ENCODE data around the gene LGALS1. TPM values are rescaled to one million over a fixed set of nuclear protein-coding genes. Genes with fewer than 3 reads are reported as not detected.

LGALS1 gene
- total RNA-seq, 1 experiment from 2014 or later: 32.8 TPM

GRCh38 chr22:37641561-37641949, 33.9 kb upstream of the LGALS1 start:
- H3K4me1 Mint-ChIP-seq: peaks cover 19 to 22% of the 10 kb centered on the region in 2 experiments
- Histone ChIP-seq H2BK120ac (ENCODE audit: low read depth, low read length, poor library complexity, severe bottlenecking) (no peak overlapping the region), H3K27me3 (ENCODE audit: insufficient read depth, low read length) (no peaks in the 10 kb centered on the region), H4K91ac (ENCODE audit: insufficient read length, low read depth, low read length) (no peak overlapping the region), H3K4me2 (ENCODE audit: insufficient read depth, insufficient read length, low read length) (no peak overlapping the region), H2BK20ac (ENCODE audit: low read depth, low read length, poor library complexity, severe bottlenecking) (no peak overlapping the region), H2AFZ (ENCODE audit: low read length) (no peak overlapping the region), H3K18ac (ENCODE audit: insufficient read length, low read depth, low read length) (no peak overlapping the region), H4K5ac (ENCODE audit: insufficient read length, low read depth, low read length) (no peak overlapping the region), H3K79me2 (ENCODE audit: insufficient read depth, low read length) (no peaks in the 10 kb centered on the region), H3K14ac (ENCODE audit: insufficient read depth, low read length) (no peak overlapping the region), H2BK15ac (ENCODE audit: low read depth, low read length) (no peak overlapping the region), H3K9me3 (ENCODE audit: control insufficient read depth, low read depth, low read length) (no peaks in the 10 kb centered on the region), H4K20me1 (ENCODE audit: control insufficient read depth, insufficient read depth, insufficient read length) (no peaks in the 10 kb centered on the region), H3K23me2 (ENCODE audit: insufficient read length, low read depth, low read length, poor library complexity, severe bottlenecking) (peaks cover 8% of the 10 kb centered on the region), H2BK12ac (ENCODE audit: insufficient read length, low read depth, low read length) (no peak overlapping the region), H3K23ac (ENCODE audit: insufficient read length, low read depth, low read length) (no peak overlapping the region), H3K79me1 (ENCODE audit: insufficient read depth, low read depth, low read length, poor library complexity, severe bottlenecking) (no peaks in the 10 kb centered on the region), H3T11ph (ENCODE audit: low read length) (no peak overlapping the region), H2AK5ac (ENCODE audit: insufficient read length, low read length) (no peak overlapping the region), H3K9ac (ENCODE audit: extremely low read depth, insufficient read length, low read length) (no peak overlapping the region), H3K4ac (ENCODE audit: low read depth, low read length) (no peak overlapping the region), H3K27ac (ENCODE audit: insufficient read length, low read depth, low read length) (no peak overlapping the region), H3K4me1 (ENCODE audit: insufficient read depth, low read length) (peaks cover 3% of the 10 kb centered on the region; the same call in 1 of the 2 replicates), H2BK5ac (ENCODE audit: insufficient read length, low read length) (no peak overlapping the region), H4K8ac (replicated peaks; ENCODE audit: insufficient read length, low read depth, low read length) (no peak overlapping the region), H3K56ac (ENCODE audit: insufficient read length, low read depth, low read length) (no peak overlapping the region)
- no peaks in the 10 kb centered on the region for H3K9me3 Mint-ChIP-seq
- DNase-seq: no peak
- no peak overlapping the region for H3K27ac Mint-ChIP-seq
- peaks cover 5 to 34% (median 32%) of the 10 kb centered on the region in 3 experiments for H3K36me3 Mint-ChIP-seq (ENCODE audit: insufficient read depth in 1 of 3, low read depth in 3 of 3)
- WGBS (ENCODE audit: extremely low coverage, insufficient read length, low lambda C conversion rate): no CpG with 5 or more reads among the region's 5 CpGs
- TF ChIP-seq, protein P1, sequence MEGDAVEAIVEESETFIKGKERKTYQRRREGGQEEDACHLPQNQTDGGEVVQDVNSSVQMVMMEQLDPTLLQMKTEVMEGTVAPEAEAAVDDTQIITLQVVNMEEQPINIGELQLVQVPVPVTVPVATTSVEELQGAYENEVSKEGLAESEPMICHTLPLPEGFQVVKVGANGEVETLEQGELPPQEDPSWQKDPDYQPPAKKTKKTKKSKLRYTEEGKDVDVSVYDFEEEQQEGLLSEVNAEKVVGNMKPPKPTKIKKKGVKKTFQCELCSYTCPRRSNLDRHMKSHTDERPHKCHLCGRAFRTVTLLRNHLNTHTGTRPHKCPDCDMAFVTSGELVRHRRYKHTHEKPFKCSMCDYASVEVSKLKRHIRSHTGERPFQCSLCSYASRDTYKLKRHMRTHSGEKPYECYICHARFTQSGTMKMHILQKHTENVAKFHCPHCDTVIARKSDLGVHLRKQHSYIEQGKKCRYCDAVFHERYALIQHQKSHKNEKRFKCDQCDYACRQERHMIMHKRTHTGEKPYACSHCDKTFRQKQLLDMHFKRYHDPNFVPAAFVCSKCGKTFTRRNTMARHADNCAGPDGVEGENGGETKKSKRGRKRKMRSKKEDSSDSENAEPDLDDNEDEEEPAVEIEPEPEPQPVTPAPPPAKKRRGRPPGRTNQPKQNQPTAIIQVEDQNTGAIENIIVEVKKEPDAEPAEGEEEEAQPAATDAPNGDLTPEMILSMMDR (conservative IDR thresholded peaks at IDR 0.05): no peak
- no peaks in the 10 kb centered on the region; the same call in 1 of the 2 replicates for H3K27me3 Mint-ChIP-seq (ENCODE audit: low read depth)
- H3K4me3 Mint-ChIP-seq: no peak overlapping the region
